ENCODE measurements around the gene ACTR5. TPM values are rescaled to one million over a fixed set of nuclear protein-coding genes. Genes with fewer than 3 reads are reported as not detected.

Gene ACTR5
- total RNA-seq: 10.1 TPM

GRCh38 chr20:38748097-38748860, at the start of gene ACTR5:
Gene ACTR5, plus strand, starts transcription at chr20:38748460. Its CDS starts 19 bp downstream, at chr20:38748479.
- peak; percentile 89 for DNase-seq

GRCh38 chr20:38698541-38698940, 49.7 kb upstream of the ACTR5 start:
- DNase-seq: no peak

- no peak for DNase-seq
Measured at GRCh38 chr20:38700141-38700540, 48.1 kb upstream of the ACTR5 start.

GRCh38 chr20:38700926-38701325, 47.3 kb upstream of the ACTR5 start:
- no peak for DNase-seq

GRCh38 chr20:38703526-38703925, 44.7 kb upstream of the ACTR5 start:
- DNase-seq: no peak

GRCh38 chr20:38704136-38704535, 44.1 kb upstream of the ACTR5 start:
- DNase-seq: no peak

- no peak for DNase-seq
Measured at GRCh38 chr20:38706509-38706908, 41.8 kb upstream of the ACTR5 start.

GRCh38 chr20:38714308-38714707, 34.0 kb upstream of the ACTR5 start:
- no peak for DNase-seq

GRCh38 chr20:38715646-38716045, 32.6 kb upstream of the ACTR5 start:
- DNase-seq: no peak

- DNase-seq: no peak
Measured at GRCh38 chr20:38722683-38723016, 25.6 kb upstream of the ACTR5 start.

- no peak for DNase-seq
Measured at GRCh38 chr20:38723017-38723847, 25.0 kb upstream of the ACTR5 start.

GRCh38 chr20:38723848-38724625, 24.2 kb upstream of the ACTR5 start, which contains the start of gene SLC32A1:
Gene SLC32A1, plus strand, starts transcription at chr20:38724486. Its CDS starts 239 bp downstream, at chr20:38724725.
- no peak for DNase-seq

- no peak for DNase-seq
Measured at GRCh38 chr20:38724626-38725147, 23.6 kb upstream of the ACTR5 start.

GRCh38 chr20:38725148-38725901, 22.9 kb upstream of the ACTR5 start:
- DNase-seq: no peak

GRCh38 chr20:38725931-38726803, 22.1 kb upstream of the ACTR5 start:
- DNase-seq: no peak

GRCh38 chr20:38726804-38727606, 21.3 kb upstream of the ACTR5 start:
- DNase-seq: no peak

- no peak for DNase-seq
Measured at GRCh38 chr20:38727607-38728190, 20.6 kb upstream of the ACTR5 start.

GRCh38 chr20:38728191-38728781, 20.0 kb upstream of the ACTR5 start:
- DNase-seq: no peak
